Caco-2 (cell line): Measurements from ENCODE around the gene USO1. TPM values are rescaled to one million over a fixed set of nuclear protein-coding genes. Genes with fewer than 3 reads are reported as not detected.

Experiments
- BruUV-seq: library from RNA; stranded (reverse); fragments of 400-500 nt; replicated peaks from 2 replicates; lab custom pipeline; 2021; lab: Mats Ljungman, UMichigan
- CTCF ChIA-PET: fragments of 300-600 bp; sonication (Branson Sonifier 250); formaldehyde crosslinking; loops from one replicate; lab custom pipeline; 2022; ENCODE audit warnings: antibody characterized with exemption; lab: Charles Lee
- POLR2A ChIA-PET: fragments of 300-600 bp; sonication (Branson Sonifier 250); formaldehyde crosslinking; loops from one replicate; lab custom pipeline; 2022; ENCODE audit warnings: antibody characterized with exemption; lab: Charles Lee
- DNase-seq, 2 experiments: peaks; one replicate each; pipeline versions ENCODE4 v3.0.0 to v3.0.0-alpha.2; 2020 to 2022
- H3K27me3 ChIP-seq: replicated peaks from 2 replicates; pipeline ENCODE4 v1.6.0; 2011; ENCODE audit warnings: low read length; ENCODE audit not compliant: control insufficient read depth, insufficient read depth
- H3K36me3 ChIP-seq: 2 replicates; pipeline ENCODE4 v1.5.1; 2011; ENCODE audit warnings: low read length; ENCODE audit not compliant: control insufficient read depth, insufficient read depth
- H3K4me1 ChIP-seq: fragments of 250-450 bp; sonication (Bioruptor Pico); 2 replicates; pipeline ENCODE4 v1.5.1; 2020; ENCODE audit warnings: mild to moderate bottlenecking
- H3K4me3 ChIP-seq: 2 replicates; pipeline ENCODE4 v1.5.1; 2011; ENCODE audit warnings: low read depth, mild to moderate bottlenecking, control low read depth, low read length
- H3K9me3 ChIP-seq: fragments of 250-450 bp; sonication (Bioruptor Pico); 2 replicates; pipeline ENCODE4 v1.5.1; 2020; ENCODE audit warnings: mild to moderate bottlenecking, moderate library complexity
- H3K27ac Mint-ChIP-seq: one replicate; pipeline ENCODE4 v1.8.0; 2022; ENCODE audit warnings: mixed read lengths; ENCODE audit not compliant: unreplicated experiment
- H3K27me3 Mint-ChIP-seq: one replicate; pipeline ENCODE4 v1.8.0; 2022; ENCODE audit warnings: mixed read lengths; ENCODE audit not compliant: insufficient read depth, unreplicated experiment
- H3K36me3 Mint-ChIP-seq: one replicate; pipeline ENCODE4 v1.8.0; 2022; ENCODE audit warnings: mild to moderate bottlenecking, mixed read lengths; ENCODE audit not compliant: insufficient read depth, unreplicated experiment
- H3K4me1 Mint-ChIP-seq: one replicate; pipeline ENCODE4 v1.8.0; 2022; ENCODE audit warnings: low read depth, mixed read lengths; ENCODE audit not compliant: unreplicated experiment
- H3K4me3 Mint-ChIP-seq: one replicate; pipeline ENCODE4 v1.8.0; 2022; ENCODE audit warnings: mild to moderate bottlenecking, moderate library complexity, mixed read lengths; ENCODE audit not compliant: unreplicated experiment
- H3K9me3 Mint-ChIP-seq: one replicate; pipeline ENCODE4 v1.8.0; 2022; ENCODE audit warnings: mixed read lengths; ENCODE audit not compliant: unreplicated experiment
- intact Hi-C: fragments of 100-400 bp; cut with micrococcal nuclease; formaldehyde crosslinking; loops from one replicate; pipeline ENCODE4 v1.10.0; 2022; ENCODE audit not compliant: unreplicated experiment
- total RNA-seq: library from RNA; stranded (reverse); gene quantifications from 2 replicates; pipeline ENCODE4 v1.2.3, GENCODE V29; 2022
- TF ChIP-seq, protein P1 (sequence below), 2 experiments: fragments of 200-600 bp in 1 of 2; IDR thresholded peaks; 1 replicate in 1 of 2; 2 replicates in 1 of 2; pipeline versions ENCODE4 v1.5.1 to v1.8.0; 2011 to 2022; ENCODE audit warnings: antibody characterized with exemption in 1 of 2, control low read depth in 1 of 2, inconsistent platforms in 1 of 2, low read depth in 1 of 2, low read length in 1 of 2, mild to moderate bottlenecking in 1 of 2, moderate library complexity in 1 of 2; ENCODE audit not compliant: insufficient read depth in 1 of 2, severe bottlenecking in 1 of 2, unreplicated experiment in 1 of 2

USO1 gene
- total RNA-seq, 1 experiment from 2014 or later = 59.7 TPM

DNA sequence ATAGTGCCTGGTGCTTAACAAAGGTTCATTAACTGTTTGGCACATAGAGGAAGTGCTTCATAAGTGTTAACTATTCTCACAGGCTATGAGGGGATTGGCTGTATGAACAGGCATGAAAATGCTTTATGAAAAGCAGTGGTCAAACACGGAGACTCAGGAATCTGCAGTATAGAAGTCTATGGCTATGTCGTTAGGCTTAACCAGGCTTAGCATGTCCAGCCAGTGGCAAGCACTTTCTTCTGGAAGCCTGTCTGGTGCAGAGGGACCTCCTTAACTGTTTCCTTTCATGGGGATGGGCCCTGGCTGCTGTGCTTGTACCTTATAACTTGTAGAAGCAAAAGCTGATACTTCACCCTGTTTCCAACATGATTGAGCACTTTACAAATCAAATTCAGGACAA is 99.4 kb downstream of the USO1 start:
- Mint-ChIP-seq H3K27me3 (no peaks in the 10 kb centered on the region), H3K4me1 (no peaks in the 10 kb centered on the region), H3K27ac (no peak overlapping the region), H3K9me3 (no peaks in the 10 kb centered on the region), H3K36me3 (no peaks in the 10 kb centered on the region), H3K4me3 (no peak overlapping the region)
- ChIA-PET CTCF (no interaction called here), POLR2A (no interaction called here)
- Histone ChIP-seq H3K9me3 (no peaks in the 10 kb centered on the region), H3K4me1 (0 out of 2 replicates have a peak, but pooled peaks cover 6% of the 10 kb centered on the region), H3K4me3 (no peak overlapping the region), H3K27me3 (no peaks in the 10 kb centered on the region), H3K36me3 (no peaks in the 10 kb centered on the region)
- TF ChIP-seq, protein P1, sequence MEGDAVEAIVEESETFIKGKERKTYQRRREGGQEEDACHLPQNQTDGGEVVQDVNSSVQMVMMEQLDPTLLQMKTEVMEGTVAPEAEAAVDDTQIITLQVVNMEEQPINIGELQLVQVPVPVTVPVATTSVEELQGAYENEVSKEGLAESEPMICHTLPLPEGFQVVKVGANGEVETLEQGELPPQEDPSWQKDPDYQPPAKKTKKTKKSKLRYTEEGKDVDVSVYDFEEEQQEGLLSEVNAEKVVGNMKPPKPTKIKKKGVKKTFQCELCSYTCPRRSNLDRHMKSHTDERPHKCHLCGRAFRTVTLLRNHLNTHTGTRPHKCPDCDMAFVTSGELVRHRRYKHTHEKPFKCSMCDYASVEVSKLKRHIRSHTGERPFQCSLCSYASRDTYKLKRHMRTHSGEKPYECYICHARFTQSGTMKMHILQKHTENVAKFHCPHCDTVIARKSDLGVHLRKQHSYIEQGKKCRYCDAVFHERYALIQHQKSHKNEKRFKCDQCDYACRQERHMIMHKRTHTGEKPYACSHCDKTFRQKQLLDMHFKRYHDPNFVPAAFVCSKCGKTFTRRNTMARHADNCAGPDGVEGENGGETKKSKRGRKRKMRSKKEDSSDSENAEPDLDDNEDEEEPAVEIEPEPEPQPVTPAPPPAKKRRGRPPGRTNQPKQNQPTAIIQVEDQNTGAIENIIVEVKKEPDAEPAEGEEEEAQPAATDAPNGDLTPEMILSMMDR (IDR thresholded peaks at IDR 0.05; ENCODE audit: insufficient read depth in 1 of 2, low read depth in 1 of 2, low read length in 1 of 2, severe bottlenecking in 1 of 2, unreplicated experiment in 1 of 2) = no peak
- no peak for DNase-seq
- intact Hi-C loops = loop anchor here (1.0 kb wide), 1 partner anchor 24 kb away; no protein-coding TSS in a partner anchor
- BruUV-seq = no TSS peak

DNA sequence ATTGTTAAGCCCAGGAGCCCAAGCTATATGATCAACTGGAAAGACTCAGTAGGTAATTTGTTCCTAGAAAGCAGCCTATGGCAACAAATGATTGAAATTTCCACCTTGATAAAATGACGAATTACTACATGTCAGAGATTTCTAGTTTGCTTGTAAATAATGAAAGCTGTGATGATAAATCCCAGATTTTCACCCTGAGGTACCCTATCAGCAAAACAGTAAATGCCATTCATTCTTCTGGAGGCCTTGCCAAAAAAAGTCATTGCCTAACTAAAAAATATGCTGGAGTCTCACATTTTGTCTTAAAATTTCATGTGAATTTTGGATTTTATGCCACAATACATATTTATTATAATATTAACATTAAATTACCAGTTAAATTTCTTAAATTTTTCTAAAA is 106.5 kb downstream of the USO1 start:
- no peak overlapping the region for H3K4me3 Mint-ChIP-seq
- TF ChIP-seq, protein P1 (IDR thresholded peaks at IDR 0.05; ENCODE audit: insufficient read depth in 1 of 2, low read depth in 1 of 2, low read length in 1 of 2, severe bottlenecking in 1 of 2, unreplicated experiment in 1 of 2) = no peak
- no peaks in the 10 kb centered on the region for H3K9me3 Mint-ChIP-seq
- no peak for DNase-seq
- POLR2A ChIA-PET = no interaction called here
- no peak overlapping the region for H3K4me3 ChIP-seq
- no peaks in the 10 kb centered on the region for H3K9me3 ChIP-seq
- CTCF ChIA-PET = no interaction called here
- no peaks in the 10 kb centered on the region for H3K4me1 Mint-ChIP-seq
- no peaks in the 10 kb centered on the region for H3K27me3 Mint-ChIP-seq
- BruUV-seq = no TSS peak
- H3K36me3 Mint-ChIP-seq = no peaks in the 10 kb centered on the region
- H3K27ac Mint-ChIP-seq = no peak overlapping the region
- intact Hi-C loops = no loop called here
- no peaks in the 10 kb centered on the region for H3K36me3 ChIP-seq
- peaks cover 4% of the 10 kb centered on the region for H3K4me1 ChIP-seq
- H3K27me3 ChIP-seq = no peaks in the 10 kb centered on the region

DNA sequence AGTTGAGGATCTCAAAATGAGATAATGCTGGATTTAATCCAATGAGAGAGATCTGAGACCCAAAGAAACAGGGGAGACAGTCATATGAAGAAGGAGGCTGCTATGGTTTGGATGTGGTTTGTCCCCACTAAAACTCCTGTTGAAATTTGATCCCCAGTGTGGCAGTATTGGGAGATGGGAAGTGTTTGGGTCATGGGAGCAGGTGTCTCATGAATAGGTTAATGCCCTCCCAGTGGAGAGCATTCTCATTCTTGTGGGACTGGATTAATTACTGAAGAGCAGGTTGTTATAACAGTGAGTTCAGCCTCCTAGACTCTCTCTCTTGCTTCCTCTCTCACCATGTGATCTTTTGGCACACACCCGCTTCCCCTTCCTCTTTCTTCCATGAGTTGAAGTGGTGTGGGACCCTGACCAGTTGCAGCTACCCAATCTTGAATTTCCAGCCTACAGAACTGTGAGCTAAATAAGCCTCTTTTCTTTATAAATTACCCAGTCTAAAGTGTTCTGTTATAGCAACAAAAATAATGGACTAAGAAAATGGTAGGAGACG is 107.6 kb downstream of the USO1 start:
- H3K9me3 ChIP-seq = no peaks in the 10 kb centered on the region
- TF ChIP-seq, protein P1 (IDR thresholded peaks at IDR 0.05; ENCODE audit: insufficient read depth in 1 of 2, low read depth in 1 of 2, low read length in 1 of 2, severe bottlenecking in 1 of 2, unreplicated experiment in 1 of 2) = no peak
- no peak overlapping the region for H3K4me3 ChIP-seq
- Mint-ChIP-seq H3K27me3 (no peaks in the 10 kb centered on the region), H3K4me3 (no peak overlapping the region), H3K9me3 (no peaks in the 10 kb centered on the region), H3K27ac (no peak overlapping the region), H3K4me1 (no peaks in the 10 kb centered on the region), H3K36me3 (no peaks in the 10 kb centered on the region)
- intact Hi-C loops = no loop called here
- ChIA-PET CTCF (no interaction called here), POLR2A (no interaction called here)
- DNase-seq = no peak
- no TSS peak for BruUV-seq
- peaks cover 7% of the 10 kb centered on the region for H3K4me1 ChIP-seq
- no peaks in the 10 kb centered on the region for H3K27me3 ChIP-seq
- H3K36me3 ChIP-seq = no peaks in the 10 kb centered on the region
